HepG2 (cell line): ENCODE data around the gene TNS1. TPM values are rescaled to one million over a fixed set of nuclear protein-coding genes. Genes with fewer than 3 reads are reported as not detected.

Experiments used
- ATAC-seq: fragments of 200-7000 bp; cut with Tn5 transposase; 3 replicates; pipeline ENCODE4 v1.9.1; 2020; ENCODE audit warnings: mild to moderate bottlenecking, moderate library complexity
- BruUV-seq: library from RNA; stranded (reverse); fragments of 400-500 nt; replicated peaks from 2 replicates; lab custom pipeline; 2021; lab: Mats Ljungman, UMichigan
- CTCF ChIA-PET: fragments of 300-600 bp; formaldehyde crosslinking; extraction: SDS; loops from one replicate; lab custom pipeline; 2021; ENCODE audit warnings: low total read pairs, inconsistent platforms, low intra/inter-chr PET ratio; lab: Yijun Ruan, JAX
- POLR2A ChIA-PET: fragments of 350-600 bp; sonication (Branson Sonifier 250); formaldehyde crosslinking; loops from one replicate; lab custom pipeline; 2020; ENCODE audit warnings: antibody characterized with exemption, inconsistent platforms; lab: Yijun Ruan, JAX
- DNase-seq: peaks from one replicate; pipeline ENCODE4 v3.0.0-alpha.2; 2015; ENCODE audit warnings: low spot score
- FAIRE-seq: peaks from 3 replicates; lab custom pipeline; 2011; peaks lifted over from hg19 to GRCh38; lab: Jason Lieb, UNC
- H2AFZ ChIP-seq: one replicate; pipeline ENCODE4 v1.6.1; 2011; ENCODE audit warnings: low read length, inconsistent platforms
- H3K27ac ChIP-seq: fragments of 300-600 bp; 3 replicates; pipeline ENCODE4 v1.8.0; 2011; ENCODE audit warnings: mixed run types, mild to moderate bottlenecking, mixed read lengths, low read length, inconsistent platforms; ENCODE audit not compliant: insufficient read depth; ENCODE audit errors: extremely low read length
- H3K27me3 ChIP-seq, 2 experiments: fragments of 200-600 bp in 1 of 2; 2 replicates in 1 of 2; 3 replicates in 1 of 2; pipeline versions ENCODE4 v1.6.0 to v1.8.0; 2011; ENCODE audit warnings: low read length in 2 of 2, mild to moderate bottlenecking in 2 of 2, moderate library complexity in 2 of 2, inconsistent platforms in 1 of 2; ENCODE audit not compliant: insufficient read depth in 2 of 2, control insufficient read depth in 1 of 2
- H3K36me3 ChIP-seq, 2 experiments: fragments of 200-600 bp in 1 of 2; replicated peaks in 1 of 2; 2 replicates in 1 of 2; 3 replicates in 1 of 2; pipeline versions ENCODE4 v1.5.1 to v1.8.0; 2011; ENCODE audit warnings: low read length in 2 of 2, inconsistent platforms in 1 of 2; ENCODE audit not compliant: insufficient read depth in 2 of 2, control insufficient read depth in 1 of 2
- H3K4me1 ChIP-seq: 2 replicates; pipeline ENCODE4 v1.5.1; 2012; ENCODE audit warnings: low read length, inconsistent platforms; ENCODE audit not compliant: insufficient read depth
- H3K4me2 ChIP-seq: 2 replicates; pipeline ENCODE4 v1.6.0; 2011; ENCODE audit warnings: low read depth, low read length, inconsistent platforms
- H3K4me3 ChIP-seq, 3 experiments: fragments of 200-600 bp in 1 of 3; sonication (generic), shearing (Covaris generic) in 1 of 3; replicated peaks in 1 of 3; 2 replicates each; pipeline ENCODE4 v1.5.1; 2011 to 2016; ENCODE audit warnings: low read length in 3 of 3, inconsistent platforms in 2 of 3, low read depth in 2 of 3, mild to moderate bottlenecking in 2 of 3, control low read depth in 1 of 3, mixed read lengths in 1 of 3; ENCODE audit not compliant: insufficient read depth in 1 of 3
- H3K79me2 ChIP-seq: one replicate; pipeline ENCODE4 v1.6.1; 2011; ENCODE audit warnings: low read length, inconsistent platforms; ENCODE audit not compliant: insufficient read depth
- H3K9ac ChIP-seq: 2 replicates; pipeline ENCODE4 v1.6.0; 2011; ENCODE audit warnings: mild to moderate bottlenecking, low read depth, low read length, inconsistent platforms; ENCODE audit not compliant: insufficient read depth
- H3K9me3 ChIP-seq: 2 replicates; pipeline ENCODE4 v1.5.1; 2012; ENCODE audit warnings: mild to moderate bottlenecking, low read length
- H4K20me1 ChIP-seq: 2 replicates; pipeline ENCODE4 v1.6.0; 2011; ENCODE audit warnings: inconsistent platforms, mild to moderate bottlenecking, low read length, moderate library complexity; ENCODE audit not compliant: insufficient read depth
- EHMT2 ChIP-seq: fragments of 200-600 bp; sonication (generic); IDR thresholded peaks from 2 replicates; pipeline ENCODE4 v1.7.0; 2017; ENCODE audit warnings: antibody characterized with exemption, low read depth, low read length, borderline replicate concordance
- ESRRA ChIP-seq: sonication (generic); formaldehyde crosslinking; IDR thresholded peaks from 2 replicates; pipeline ENCODE4 v1.5.1; 2020; ENCODE audit warnings: mild to moderate bottlenecking, low read depth, missing genetic modification reagents
- RARA ChIP-seq: IDR thresholded peaks from 2 replicates; pipeline ENCODE4 v1.6.1; 2016; ENCODE audit warnings: missing genetic modification reagents, missing compliant biosample characterization
- RXRB ChIP-seq: IDR thresholded peaks from 2 replicates; pipeline ENCODE4 v1.6.1; 2016; ENCODE audit warnings: borderline replicate concordance, missing genetic modification reagents, missing compliant biosample characterization
- ZNF687 ChIP-seq: sonication (generic); formaldehyde crosslinking; IDR thresholded peaks from 2 replicates; pipeline ENCODE4 v1.5.1; 2020; ENCODE audit warnings: mild to moderate bottlenecking, missing genetic modification reagents, moderate library complexity
- WGBS: methylation state at CpG from one replicate; pipeline ENCODE4 v1.1.6; 2017; ENCODE audit warnings: low lambda C conversion rate; 5-methylcytosine and 5-hydroxymethylcytosine counted together
- in situ Hi-C: cut with HindIII; loops from 2 replicates; pipeline ENCODE4 v1.10.0; 2017; ENCODE audit warnings: low pct_unique_long_range_greater_than_20kb; ENCODE audit not compliant: extremely low pct_ligation_motif_present
- intact Hi-C: fragments of 100-400 bp; cut with micrococcal nuclease; formaldehyde crosslinking; loops from one replicate; pipeline ENCODE4 v1.10.0; 2022; ENCODE audit not compliant: unreplicated experiment
- polyA plus RNA-seq, 8 experiments: library from polyadenylated mRNA; depleted of rRNA in 3 of 8; stranded (reverse) in 7 of 8; unstranded in 1 of 8; fragments of >200 nt; fragmentation: Illumina TruSeq in 4 of 8; extraction: Trizol in 4 of 8; gene quantifications; 2 replicates each; pipeline versions ENCODE4 v1.2.1 to v1.2.3, GENCODE V29; 2011 to 2016; ENCODE audit warnings: low read depth in 4 of 8, missing spikeins in 1 of 8, mixed read lengths in 1 of 8; ENCODE audit not compliant: insufficient read depth in 1 of 8
- total RNA-seq, 5 experiments: library from RNA; depleted of rRNA; stranded (reverse); fragments of >200 nt; fragmentation: Illumina TruSeq; extraction: Trizol; gene quantifications; 2 replicates each; pipeline ENCODE4 v1.2.3, GENCODE V29; 2016; ENCODE audit warnings: low read depth in 1 of 5

Gene TNS1
- total and polyA plus RNA-seq, 2 of the 13 experiments (the other 11 are each of a cell fraction or from before 2014, with no cell fraction given): 1.9 to 118 TPM

GRCh38 chr2:217937446-217937845, 65.3 kb downstream of the TNS1 start:
- POLR2A ChIA-PET: no interaction called here
- TF ChIP-seq EHMT2 (no peak), ZNF687 (CRISPR knock-in tag) (peak; percentile 34; the same call in 1 of the 2 replicates), ESRRA (peak; percentile 56; the same call in 1 of the 2 replicates), RARA (CRISPR knock-in tag) (peak; percentile 42; the same call in 1 of the 2 replicates), RXRB (CRISPR knock-in tag) (no peak)
- Histone ChIP-seq H3K4me1 (peaks cover 86% of the 10 kb centered on the region), H4K20me1 (peaks cover 81% of the 10 kb centered on the region; the same call in 1 of the 2 replicates), H3K9ac (peak overlapping the region; percentile 5; the same call in 1 of the 2 replicates), H2AFZ (no peak overlapping the region), H3K27me3 (no peaks in the 10 kb centered on the region; a peak in 2 of 5 replicates), H3K4me3 (peak overlapping the region in 1 of 3 experiments; percentile 19; a peak in 1 of 6 replicates), H3K36me3 (no peaks in the 10 kb centered on the region; a peak in 2 of 5 replicates), H3K27ac (no peak overlapping the region), H3K4me2 (peak overlapping the region; percentile 36; the same call in 1 of the 2 replicates), H3K79me2 (peaks cover 21% of the 10 kb centered on the region), H3K9me3 (no peaks in the 10 kb centered on the region)
- DNase-seq (no peak), FAIRE-seq (no peak), ATAC-seq (no peak)
- intact Hi-C loops: no loop called here
- WGBS: 72% methylated on average over 8 of the region's 8 CpGs
- no TSS peak for BruUV-seq
- in situ Hi-C loops: no loop called here
- CTCF ChIA-PET: no interaction called here
